KMS-11 (cell line): ENCODE results near the gene FKBP2.

Experiments
- H2AFZ ChIP-seq: fragments of 200-600 bp; sonication (generic); 2 replicates; pipeline ENCODE4 v1.6.1; 2016; ENCODE audit warnings: antibody characterized with exemption, mixed run types, low read depth
- H3K27ac ChIP-seq: fragments of 200-600 bp; sonication (generic); 2 replicates; pipeline ENCODE4 v1.6.1; 2016; ENCODE audit warnings: mild to moderate bottlenecking, mixed run types
- H3K27me3 ChIP-seq: fragments of 200-600 bp; sonication (generic); 2 replicates; pipeline ENCODE4 v1.6.1; 2017; ENCODE audit warnings: mild to moderate bottlenecking, low read depth, mixed run types, moderate library complexity; ENCODE audit not compliant: insufficient read depth
- H3K36me3 ChIP-seq: fragments of 200-600 bp; sonication (generic); 2 replicates; pipeline ENCODE4 v1.6.1; 2017; ENCODE audit warnings: mild to moderate bottlenecking, mixed run types; ENCODE audit not compliant: insufficient read depth
- H3K4me1 ChIP-seq: fragments of 200-600 bp; sonication (generic); 2 replicates; pipeline ENCODE4 v1.6.1; 2016; ENCODE audit warnings: mild to moderate bottlenecking, low read depth, mixed run types; ENCODE audit not compliant: poor library complexity, severe bottlenecking
- H3K4me2 ChIP-seq: fragments of 200-600 bp; sonication (generic); 2 replicates; pipeline ENCODE4 v1.7.0; 2016; ENCODE audit warnings: mild to moderate bottlenecking, mixed run types
- H3K4me3 ChIP-seq: fragments of 200-600 bp; sonication (generic); IDR thresholded peaks from 2 replicates; pipeline ENCODE4 v1.6.1; 2017; ENCODE audit warnings: low read depth, low read length, mixed read lengths; ENCODE audit not compliant: insufficient read depth
- H3K79me2 ChIP-seq: fragments of 200-600 bp; sonication (generic); 2 replicates; pipeline ENCODE4 v1.6.1; 2016; ENCODE audit warnings: low read depth, mixed run types; ENCODE audit not compliant: insufficient read depth
- H3K9ac ChIP-seq: fragments of 200-600 bp; sonication (generic); 2 replicates; pipeline ENCODE4 v1.6.1; 2016; ENCODE audit warnings: mild to moderate bottlenecking, mixed run types
- H4K20me1 ChIP-seq: fragments of 200-600 bp; sonication (generic); 2 replicates; pipeline ENCODE4 v1.6.1; 2016; ENCODE audit warnings: mild to moderate bottlenecking, mixed run types; ENCODE audit not compliant: insufficient read depth
- TF ChIP-seq, protein P1 (sequence below): fragments of 200-600 bp; sonication (generic); conservative IDR thresholded peaks from 2 replicates; pipeline ENCODE4 v1.6.1; 2017; ENCODE audit warnings: low read depth, mild to moderate bottlenecking, antibody characterized with exemption, low read length, moderate library complexity, mixed read lengths

Gene FKBP2

DNA sequence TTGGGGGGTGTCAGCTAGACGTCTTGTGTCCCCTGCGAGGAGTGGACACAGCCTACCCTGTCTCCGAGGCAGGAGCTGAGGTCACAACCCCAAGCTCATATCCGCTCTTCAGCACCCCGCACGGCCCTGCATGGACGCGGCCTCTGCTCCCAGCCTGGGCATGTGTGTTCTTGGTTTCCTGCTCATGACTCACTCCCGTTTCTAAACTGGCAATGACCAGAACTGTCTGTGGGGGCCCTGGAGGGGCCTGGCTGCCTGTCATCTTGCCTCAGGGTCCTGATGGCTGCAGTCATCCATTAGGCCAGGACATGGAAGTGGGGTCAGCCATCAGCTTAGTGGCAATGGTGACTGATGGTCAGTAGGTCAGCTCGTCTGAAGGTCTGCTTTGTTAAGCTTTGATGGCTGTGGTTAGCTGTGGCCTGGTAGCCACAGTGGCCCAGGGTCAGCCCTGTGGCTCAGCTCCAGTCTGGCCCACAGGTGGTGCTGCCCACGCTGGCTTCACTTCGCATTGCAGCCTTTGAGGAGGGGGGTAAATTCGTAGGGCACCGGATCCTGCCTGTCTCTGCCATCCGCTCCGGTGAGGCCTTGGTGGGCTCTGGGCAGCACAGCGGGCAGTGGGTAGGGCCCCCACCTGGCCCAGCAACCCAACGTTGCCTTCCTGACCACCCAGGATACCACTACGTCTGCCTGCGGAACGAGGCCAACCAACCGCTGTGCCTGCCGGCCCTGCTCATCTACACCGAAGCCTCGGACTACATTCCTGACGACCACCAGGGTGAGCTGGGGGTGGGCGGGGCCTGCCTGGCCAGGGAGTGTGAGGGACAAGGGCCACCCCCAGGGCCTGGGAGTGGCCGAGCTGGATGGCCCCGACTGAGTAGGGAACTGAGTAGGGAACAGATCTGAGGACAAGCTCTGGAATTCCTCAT, 22.4 kb downstream of the FKBP2 start:
- Histone ChIP-seq H4K20me1 (no peaks in the 10 kb centered on the region), H3K4me2 (no peak overlapping the region), H3K9ac (no peak overlapping the region), H3K79me2 (no peaks in the 10 kb centered on the region), H3K36me3 (no peaks in the 10 kb centered on the region), H3K27me3 (no peaks in the 10 kb centered on the region), H3K4me3 (no peak overlapping the region), H3K4me1 (peaks cover 3% of the 10 kb centered on the region), H3K27ac (no peak overlapping the region), H2AFZ (no peak overlapping the region)
- TF ChIP-seq, protein P1, sequence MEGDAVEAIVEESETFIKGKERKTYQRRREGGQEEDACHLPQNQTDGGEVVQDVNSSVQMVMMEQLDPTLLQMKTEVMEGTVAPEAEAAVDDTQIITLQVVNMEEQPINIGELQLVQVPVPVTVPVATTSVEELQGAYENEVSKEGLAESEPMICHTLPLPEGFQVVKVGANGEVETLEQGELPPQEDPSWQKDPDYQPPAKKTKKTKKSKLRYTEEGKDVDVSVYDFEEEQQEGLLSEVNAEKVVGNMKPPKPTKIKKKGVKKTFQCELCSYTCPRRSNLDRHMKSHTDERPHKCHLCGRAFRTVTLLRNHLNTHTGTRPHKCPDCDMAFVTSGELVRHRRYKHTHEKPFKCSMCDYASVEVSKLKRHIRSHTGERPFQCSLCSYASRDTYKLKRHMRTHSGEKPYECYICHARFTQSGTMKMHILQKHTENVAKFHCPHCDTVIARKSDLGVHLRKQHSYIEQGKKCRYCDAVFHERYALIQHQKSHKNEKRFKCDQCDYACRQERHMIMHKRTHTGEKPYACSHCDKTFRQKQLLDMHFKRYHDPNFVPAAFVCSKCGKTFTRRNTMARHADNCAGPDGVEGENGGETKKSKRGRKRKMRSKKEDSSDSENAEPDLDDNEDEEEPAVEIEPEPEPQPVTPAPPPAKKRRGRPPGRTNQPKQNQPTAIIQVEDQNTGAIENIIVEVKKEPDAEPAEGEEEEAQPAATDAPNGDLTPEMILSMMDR, result no peak

DNA sequence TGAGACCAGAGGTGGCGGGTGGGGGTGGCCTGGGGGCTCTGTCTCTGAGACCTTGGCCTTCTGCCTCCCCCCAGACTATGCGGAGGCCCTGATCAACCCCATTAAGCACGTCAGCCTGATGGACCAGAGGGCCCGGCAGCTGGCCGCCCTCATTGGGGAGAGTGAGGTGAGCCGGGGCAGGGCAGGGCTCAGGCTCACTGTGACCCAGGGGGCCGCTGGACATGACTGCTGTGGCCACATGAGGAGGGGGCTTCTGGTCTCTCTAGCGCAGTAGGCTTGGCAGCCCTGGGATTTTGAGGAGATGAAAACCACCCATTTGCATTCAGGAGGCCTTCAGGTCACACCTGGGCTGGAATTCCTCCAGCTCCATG, 23.0 kb downstream of the FKBP2 start:
- Histone ChIP-seq H3K4me2 (no peak overlapping the region), H3K9ac (no peak overlapping the region), H3K4me3 (no peak overlapping the region), H3K36me3 (no peaks in the 10 kb centered on the region), H4K20me1 (no peaks in the 10 kb centered on the region), H3K4me1 (peaks cover 9% of the 10 kb centered on the region), H3K79me2 (no peaks in the 10 kb centered on the region), H3K27me3 (no peaks in the 10 kb centered on the region), H2AFZ (no peak overlapping the region), H3K27ac (no peak overlapping the region)
- TF ChIP-seq, protein P1, result no peak

DNA sequence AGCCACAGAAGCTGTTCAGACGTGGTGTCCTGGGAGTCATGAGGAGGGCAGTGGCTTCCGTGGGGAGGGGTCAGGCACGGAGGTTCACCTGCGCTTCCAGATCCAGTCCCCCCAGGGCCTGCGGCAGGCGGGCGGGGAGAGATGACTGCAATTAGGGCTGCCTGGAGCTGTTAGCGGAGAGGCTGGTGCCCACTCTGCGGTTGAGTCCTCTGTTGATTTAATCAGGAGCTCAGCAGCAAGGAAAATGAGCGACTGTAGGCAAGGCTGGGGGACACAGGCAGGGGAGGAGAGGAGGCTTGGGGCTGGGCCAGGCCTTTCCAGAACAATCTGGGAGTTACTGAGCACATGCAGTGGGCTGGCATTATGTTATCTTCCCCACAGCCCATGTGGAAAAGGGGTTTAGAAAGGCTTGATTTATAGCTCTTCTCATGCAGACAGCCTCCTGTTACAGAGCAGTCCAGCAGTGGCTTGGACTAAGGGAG, 23.5 kb downstream of the FKBP2 start:
- Histone ChIP-seq H3K79me2 (no peaks in the 10 kb centered on the region), H3K9ac (no peak overlapping the region), H3K4me3 (no peak overlapping the region), H3K36me3 (no peaks in the 10 kb centered on the region), H3K4me2 (no peak overlapping the region), H3K27ac (no peak overlapping the region), H2AFZ (no peak overlapping the region), H3K4me1 (peaks cover 9% of the 10 kb centered on the region), H4K20me1 (no peaks in the 10 kb centered on the region), H3K27me3 (no peaks in the 10 kb centered on the region)
- TF ChIP-seq, protein P1, result no peak

DNA sequence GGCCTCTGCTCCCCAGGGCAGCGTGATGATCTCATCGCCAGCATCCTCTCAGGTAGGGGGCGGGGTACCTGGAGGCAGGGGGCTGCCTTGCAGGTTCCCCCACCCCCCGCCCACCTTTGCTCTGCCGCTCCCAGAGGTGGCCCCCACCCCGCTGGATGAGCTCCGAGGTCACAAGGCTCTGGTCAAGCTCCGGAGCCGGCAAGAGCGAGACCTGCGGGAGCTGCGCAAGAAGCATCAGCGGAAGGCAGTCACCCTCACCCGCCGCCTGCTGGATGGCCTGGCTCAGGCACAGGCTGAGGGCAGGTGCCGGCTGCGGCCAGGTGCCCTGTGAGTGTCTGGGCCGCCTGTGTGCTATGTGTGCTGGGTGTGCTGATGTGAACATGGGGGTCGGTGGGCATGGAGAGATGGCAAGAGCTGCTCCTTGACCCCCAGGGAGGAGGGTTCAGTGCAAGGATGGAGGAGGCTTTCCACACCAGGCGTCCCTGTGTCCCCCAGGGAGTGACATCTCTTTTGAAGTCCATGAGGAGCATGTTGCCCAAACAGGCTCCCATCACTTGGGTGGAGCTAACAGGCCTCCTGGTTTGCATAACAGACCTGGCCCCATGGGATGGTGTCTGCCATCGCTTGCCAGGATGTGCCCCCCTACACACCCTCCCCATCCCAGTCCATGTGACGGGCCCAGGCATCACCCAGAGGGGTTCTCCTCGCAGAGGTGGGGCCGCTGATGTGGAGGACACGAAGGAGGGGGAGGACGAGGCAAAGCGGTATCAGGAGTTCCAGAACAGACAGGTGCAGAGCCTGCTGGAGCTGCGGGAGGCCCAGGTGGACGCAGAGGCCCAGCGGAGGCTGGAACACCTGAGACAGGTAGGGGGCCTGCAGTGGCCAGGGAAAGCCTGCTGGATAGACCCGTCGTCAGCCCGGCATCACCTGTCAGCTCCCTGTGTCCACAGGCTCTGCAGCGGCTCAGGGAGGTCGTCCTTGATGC, 24.6 kb downstream of the FKBP2 start:
- Histone ChIP-seq H3K9ac (no peak overlapping the region), H3K36me3 (no peaks in the 10 kb centered on the region), H3K79me2 (no peaks in the 10 kb centered on the region), H3K4me3 (no peak overlapping the region), H3K4me2 (no peak overlapping the region), H3K27ac (no peak overlapping the region), H3K27me3 (no peaks in the 10 kb centered on the region), H4K20me1 (no peaks in the 10 kb centered on the region), H3K4me1 (peaks cover 9% of the 10 kb centered on the region), H2AFZ (no peak overlapping the region)
- TF ChIP-seq, protein P1, result no peak
